ENCODE results near the gene RABEPK.
"Not testable (repeated sequence)": the region's sequence is repeated elsewhere in the genome, so short reads cannot be mapped to it uniquely, and the experiment has no call there.

The RABEPK gene

DNA sequence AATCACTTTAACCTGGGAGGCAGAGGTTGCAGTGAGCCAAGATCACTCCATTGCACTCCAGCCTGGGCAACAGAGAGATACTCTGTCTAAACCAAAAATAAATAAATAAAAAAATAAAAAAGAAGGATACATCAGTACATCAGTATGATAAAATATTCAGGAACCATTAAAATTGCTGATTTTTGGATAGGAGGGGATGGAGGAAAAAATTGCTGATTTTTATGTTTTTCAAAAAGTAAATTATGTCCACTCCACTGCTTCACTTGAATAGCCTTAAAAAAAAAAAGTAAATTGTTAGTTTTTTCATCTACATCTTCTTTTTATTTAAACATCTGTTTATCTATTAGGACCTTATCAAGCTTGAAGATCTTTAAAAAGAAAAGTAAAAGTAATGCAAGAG, 53.9 kb downstream of the RABEPK start:
- DNase-seq: no peak

DNA sequence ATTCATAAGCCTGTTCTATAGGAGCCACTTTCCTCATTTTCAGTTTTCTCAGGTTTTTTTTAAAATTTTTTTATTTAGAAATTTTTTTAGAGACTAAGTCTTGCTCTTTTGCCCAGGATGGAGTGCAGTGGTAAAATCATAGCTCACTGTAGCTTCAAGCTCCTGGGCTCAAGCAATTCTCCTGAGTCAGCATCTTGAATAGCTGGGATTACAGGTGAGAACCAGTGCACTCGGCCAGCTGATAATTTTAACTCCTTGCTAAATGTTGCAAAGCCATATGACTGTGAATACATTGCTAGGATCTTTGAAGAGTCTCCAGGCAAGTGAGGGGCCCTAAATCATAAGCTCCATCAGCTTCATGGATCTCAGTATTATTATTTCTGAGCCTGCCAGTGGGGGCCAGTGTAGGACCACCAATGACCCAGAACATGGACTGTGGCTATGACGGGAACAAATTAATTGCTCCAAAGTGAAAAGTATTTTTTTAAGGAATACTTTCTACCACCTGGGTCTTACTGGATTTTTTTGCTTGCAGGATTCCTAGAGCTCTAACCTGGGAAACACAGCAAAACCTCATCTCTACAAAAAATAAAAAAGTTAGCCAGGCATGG, 55.5 kb downstream of the RABEPK start:
- peak; percentile 73 for DNase-seq

- no peak for DNase-seq
Measured at GRCh38 chr9:125258160-125258785, 57.9 kb downstream of the RABEPK start.

DNA sequence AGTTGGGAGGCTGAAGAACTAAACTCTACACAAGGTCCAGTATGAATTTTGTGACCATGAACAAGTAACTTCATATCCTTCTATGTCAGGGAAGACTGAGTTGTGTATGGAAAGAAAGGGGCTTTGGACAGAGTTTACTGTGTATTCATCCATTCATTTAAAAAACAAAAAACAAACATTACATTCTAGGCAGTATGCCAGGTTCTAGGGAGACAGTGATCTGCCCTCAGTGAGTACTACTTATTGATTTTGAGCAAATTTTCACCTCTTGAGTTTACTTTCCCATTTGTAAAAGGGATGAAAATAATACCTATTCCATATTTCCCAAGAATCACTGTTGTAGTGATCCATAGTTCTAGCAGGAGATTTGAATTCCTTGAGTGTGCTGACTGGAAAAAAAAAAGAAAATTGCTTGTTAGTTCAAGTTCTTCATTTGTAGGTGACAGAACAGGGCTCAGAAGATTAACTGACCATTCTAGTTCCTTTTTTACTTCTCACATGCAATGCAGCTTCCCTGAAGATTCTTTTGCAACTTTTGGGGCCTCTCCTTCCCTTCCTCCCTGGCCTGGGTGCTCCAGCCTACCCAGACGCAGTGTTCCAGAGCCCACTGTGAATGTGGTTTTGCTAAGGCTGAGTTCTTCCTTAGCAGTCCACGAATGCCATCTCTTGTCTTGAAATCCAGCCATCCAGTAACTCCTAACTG, 58.6 kb downstream of the RABEPK start:
- peak; percentile 81 for DNase-seq

- DNase-seq: peak; percentile 37
Measured at GRCh38 chr9:125260561-125260960, 60.2 kb downstream of the RABEPK start.

DNA sequence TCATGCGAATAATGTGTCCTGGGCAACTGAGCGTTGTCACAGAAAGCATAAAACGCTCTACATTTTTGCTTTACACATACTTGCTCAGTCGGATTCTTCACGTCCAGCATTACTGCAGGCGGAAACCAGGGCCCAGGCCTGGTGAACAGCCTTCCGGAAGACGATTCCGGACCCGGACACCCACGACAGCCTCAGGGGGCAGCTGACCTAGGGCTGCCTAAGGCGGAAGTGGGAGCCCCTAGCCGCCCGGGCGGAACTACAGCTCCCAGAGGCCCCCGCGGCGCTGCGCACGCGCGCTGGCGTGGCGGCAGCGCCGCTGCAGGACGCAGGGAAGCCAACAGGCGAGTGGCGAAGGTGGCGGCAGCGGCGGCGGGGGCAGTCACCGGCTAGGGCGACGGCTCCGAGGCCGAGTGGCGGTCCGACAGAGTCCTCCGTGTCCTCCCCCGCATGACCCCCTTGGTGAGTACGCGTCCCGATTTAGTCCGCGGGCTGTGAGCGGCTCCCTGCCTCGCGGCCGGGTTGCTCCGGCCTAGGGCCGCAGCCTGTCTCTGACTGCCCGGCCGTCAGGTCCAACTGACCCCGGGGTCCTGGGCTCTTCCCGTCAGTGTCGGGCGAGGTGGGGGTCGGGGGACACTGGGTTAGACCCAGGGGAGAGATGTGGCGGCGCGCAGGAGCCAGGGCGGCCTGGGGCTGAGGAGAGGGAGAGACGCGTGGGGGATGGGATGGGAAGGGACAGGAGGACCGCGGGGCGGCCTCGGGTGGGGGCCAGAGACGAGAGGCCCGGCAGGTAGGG, 61.4 kb downstream of the RABEPK start, which contains the start of gene GAPVD1:
GAPVD1 (plus strand) TSS at position 326 of the 793 bp plus-strand sequence. CDS start 37,096 bp downstream, outside the sequence.
- peak; percentile 98 for DNase-seq

DNA sequence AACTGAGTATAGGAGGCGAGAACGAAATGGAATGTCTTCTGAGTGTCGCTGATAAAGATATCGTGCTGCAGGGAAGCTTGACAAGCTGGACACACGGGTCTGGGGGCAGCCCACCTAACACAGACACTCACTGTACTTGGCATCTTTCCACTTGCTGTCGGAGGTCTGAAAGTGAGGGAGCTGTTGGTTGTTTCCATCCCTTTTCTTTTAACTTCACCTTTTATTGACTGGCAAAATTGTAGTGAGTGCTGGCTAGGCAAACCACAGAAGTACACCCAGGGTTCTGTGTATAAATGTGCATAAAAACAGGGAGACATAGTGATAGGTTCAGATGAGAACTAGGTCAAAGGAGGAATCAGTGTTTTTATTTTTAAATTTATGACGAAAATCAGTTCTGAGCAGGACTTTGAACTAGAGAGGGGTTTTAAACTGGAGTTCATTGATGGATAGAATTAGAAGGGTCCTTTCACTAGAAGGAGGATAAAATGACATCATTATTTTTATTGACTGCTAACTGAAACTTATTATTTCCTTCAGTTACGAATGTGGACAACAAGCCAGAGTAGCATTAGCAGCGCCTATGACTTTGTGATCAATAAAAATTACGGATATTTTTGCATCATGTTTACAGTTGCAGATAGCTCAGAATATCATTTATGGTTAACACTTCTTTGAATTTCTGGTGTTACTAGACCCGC, 62.1 kb downstream of the RABEPK start:
- DNase-seq: peak; percentile 72

DNA sequence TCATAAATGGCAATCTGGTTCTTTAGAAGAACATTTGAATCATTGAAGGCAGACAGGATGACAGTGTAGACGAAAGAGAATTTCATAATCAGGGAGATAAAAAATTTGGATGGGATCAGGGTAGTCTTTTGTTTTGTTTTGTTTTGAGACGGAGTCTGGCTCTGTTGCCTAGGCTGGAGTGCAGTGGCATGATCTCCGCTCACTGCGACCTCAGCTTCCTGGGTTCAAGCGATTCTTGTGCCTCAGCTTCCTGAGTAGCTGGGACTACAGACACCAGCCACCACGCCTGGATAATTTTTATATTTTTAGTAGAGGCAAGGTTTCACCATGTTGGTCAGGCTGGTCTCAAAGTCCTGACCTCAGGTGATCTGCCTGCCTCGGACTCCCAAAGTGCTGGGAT, 63.7 kb downstream of the RABEPK start:
- not testable (repeated sequence) for DNase-seq

GRCh38 chr9:125268394-125269013, 68.2 kb downstream of the RABEPK start:
- no peak for DNase-seq

- no peak for DNase-seq
Measured at GRCh38 chr9:125269014-125269397, 68.7 kb downstream of the RABEPK start.

DNA sequence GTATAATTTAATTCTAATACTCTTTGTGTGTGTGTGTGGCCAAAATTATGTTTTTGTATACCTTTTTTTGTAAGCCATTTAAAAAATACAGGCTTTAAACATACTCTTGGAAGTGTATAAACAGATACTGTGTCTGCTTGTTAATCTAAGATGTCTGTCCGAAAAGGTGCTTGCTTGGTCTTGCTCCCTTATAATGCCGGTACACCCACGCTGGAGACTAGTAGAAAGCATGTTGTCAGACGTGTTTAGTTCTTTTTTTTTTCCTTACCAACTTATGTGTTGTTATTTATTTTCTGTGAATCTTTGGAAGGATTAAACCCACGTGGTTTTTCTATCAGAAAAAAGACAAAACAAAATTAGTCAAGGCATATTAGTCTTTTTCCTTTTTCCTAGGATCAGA, 70.7 kb downstream of the RABEPK start:
- no peak for DNase-seq

DNA sequence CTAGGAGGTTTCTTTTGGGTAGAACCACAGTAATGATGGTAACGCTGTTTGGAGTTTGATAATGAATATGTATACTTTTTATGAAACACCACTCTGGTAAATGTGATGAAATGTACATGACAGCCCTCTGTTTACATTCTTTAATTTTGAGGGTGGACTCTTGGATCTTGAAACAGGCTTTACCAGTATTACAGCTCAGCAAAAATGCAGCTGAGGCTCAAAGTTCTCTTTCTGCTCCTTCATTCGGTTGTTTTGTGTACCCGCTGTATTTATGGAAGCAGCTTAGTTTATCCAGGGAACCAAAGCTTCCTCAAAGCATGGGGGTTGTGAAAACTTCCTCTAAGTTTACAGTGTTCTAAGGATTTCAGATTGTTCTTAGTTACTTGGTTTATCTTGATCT, 72.4 kb downstream of the RABEPK start:
- DNase-seq: no peak

- no peak for DNase-seq
Measured at GRCh38 chr9:125276771-125277170, 76.4 kb downstream of the RABEPK start.

- no peak for DNase-seq
Measured at GRCh38 chr9:125277411-125277810, 77.1 kb downstream of the RABEPK start.

DNA sequence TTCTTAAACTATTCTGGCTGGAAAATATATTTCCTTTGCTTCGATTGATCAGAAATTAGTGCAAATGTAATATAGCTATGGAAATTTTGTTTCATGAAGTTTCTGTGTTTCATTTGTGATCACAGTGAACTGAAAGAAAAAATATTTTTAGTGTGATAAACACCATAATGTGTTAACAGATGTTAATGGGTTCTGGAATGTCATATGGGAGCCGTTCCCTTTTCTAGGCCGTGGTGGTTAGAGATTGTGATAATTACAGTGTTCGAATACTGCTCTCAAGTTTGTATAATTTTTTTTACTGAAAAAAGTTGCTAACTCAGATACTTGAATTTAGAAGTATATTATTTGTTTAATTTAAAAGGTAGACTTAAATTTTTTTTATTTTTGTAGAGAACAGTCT, 80.6 kb downstream of the RABEPK start:
- DNase-seq: peak; percentile 14

Data from OCI-M1 (cell line).